Activated gamma-delta T cell (primary cell): ENCODE data around the gene ITGA1.
"Not testable (repeated sequence)": the region's sequence is repeated elsewhere in the genome, so short reads cannot be mapped to it uniquely, and the experiment has no call there.

Source experiments
- DNase-seq: peaks from one replicate; lab custom pipeline; 2025; lab: John Stamatoyannopoulos, UW

The ITGA1 gene

GRCh38 chr5:52829664-52830063, 41.9 kb downstream of the ITGA1 start:
- no peak for DNase-seq

GRCh38 chr5:52830650-52831049, 42.9 kb downstream of the ITGA1 start:
- DNase-seq = no peak

- no peak for DNase-seq
Observed at GRCh38 chr5:52831786-52832511, 44.2 kb downstream of the ITGA1 start.

GRCh38 chr5:52834320-52834719, 46.6 kb downstream of the ITGA1 start:
- DNase-seq = no peak

GRCh38 chr5:52837068-52837467, 49.4 kb downstream of the ITGA1 start:
- no peak for DNase-seq

GRCh38 chr5:52837591-52838001, 49.9 kb downstream of the ITGA1 start:
- no peak for DNase-seq

- no peak for DNase-seq
Observed at GRCh38 chr5:52838326-52839015, 50.8 kb downstream of the ITGA1 start.

- DNase-seq = no peak
Observed at GRCh38 chr5:52839285-52839684, 51.6 kb downstream of the ITGA1 start.

- no peak for DNase-seq
Observed at GRCh38 chr5:52840277-52841050, 52.7 kb downstream of the ITGA1 start.

GRCh38 chr5:52841114-52841513, 53.4 kb downstream of the ITGA1 start:
- DNase-seq = no peak

GRCh38 chr5:52842111-52842510, 54.4 kb downstream of the ITGA1 start:
- DNase-seq = no peak

GRCh38 chr5:52844885-52845284, 57.2 kb downstream of the ITGA1 start:
- DNase-seq = no peak

GRCh38 chr5:52846182-52846842, 58.6 kb downstream of the ITGA1 start:
- no peak for DNase-seq

GRCh38 chr5:52848688-52849087, 61.0 kb downstream of the ITGA1 start:
- not testable (repeated sequence) for DNase-seq

GRCh38 chr5:52849544-52849943, 61.8 kb downstream of the ITGA1 start:
- DNase-seq = no peak

GRCh38 chr5:52853650-52854049, 65.9 kb downstream of the ITGA1 start:
- no peak for DNase-seq

- DNase-seq = no peak
Observed at GRCh38 chr5:52854301-52854700, 66.6 kb downstream of the ITGA1 start.

- DNase-seq = no peak
Observed at GRCh38 chr5:52854949-52855348, 67.2 kb downstream of the ITGA1 start.

- no peak for DNase-seq
Observed at GRCh38 chr5:52856564-52856963, 68.8 kb downstream of the ITGA1 start.

GRCh38 chr5:52859628-52860027, 71.9 kb downstream of the ITGA1 start:
- DNase-seq = no peak

- no peak for DNase-seq
Observed at GRCh38 chr5:52861368-52861767, 73.7 kb downstream of the ITGA1 start.

- DNase-seq = no peak
Observed at GRCh38 chr5:52863715-52864290, 76.1 kb downstream of the ITGA1 start.
